Calu3 (cell line): ENCODE data around the gene NIPBL. TPM values are rescaled to one million over a fixed set of nuclear protein-coding genes. Genes with fewer than 3 reads are reported as not detected.

Experiments
- BruUV-seq: library from RNA; stranded (reverse); fragments of 400-500 nt; replicated peaks from 2 replicates; lab custom pipeline; 2021; lab: Mats Ljungman, UMichigan
- CTCF ChIA-PET: fragments of 300-600 bp; sonication (Branson Sonifier 250); formaldehyde crosslinking; loops from one replicate; lab custom pipeline; 2022; ENCODE audit warnings: antibody characterized with exemption; lab: Charles Lee
- DNase-seq: peaks from one replicate; pipeline ENCODE4 v3.0.0; 2022
- H3K27ac Mint-ChIP-seq: one replicate; pipeline ENCODE4 v1.8.0; 2022; ENCODE audit warnings: mixed read lengths; ENCODE audit not compliant: unreplicated experiment
- H3K27me3 Mint-ChIP-seq: one replicate; pipeline ENCODE4 v1.8.0; 2022; ENCODE audit warnings: mixed read lengths; ENCODE audit not compliant: unreplicated experiment
- H3K36me3 Mint-ChIP-seq: one replicate; pipeline ENCODE4 v1.8.0; 2022; ENCODE audit warnings: mild to moderate bottlenecking, moderate library complexity, mixed read lengths; ENCODE audit not compliant: insufficient read depth, unreplicated experiment
- H3K4me1 Mint-ChIP-seq: one replicate; pipeline ENCODE4 v1.8.0; 2022; ENCODE audit warnings: mild to moderate bottlenecking, low read depth, mixed read lengths; ENCODE audit not compliant: unreplicated experiment
- H3K4me3 Mint-ChIP-seq: one replicate; pipeline ENCODE4 v1.8.0; 2022; ENCODE audit warnings: mild to moderate bottlenecking, low read depth, moderate library complexity, mixed read lengths; ENCODE audit not compliant: unreplicated experiment
- H3K9me3 Mint-ChIP-seq: one replicate; pipeline ENCODE4 v1.8.0; 2022; ENCODE audit warnings: low read depth, mixed read lengths; ENCODE audit not compliant: unreplicated experiment
- CTCF ChIP-seq: fragments of 200-600 bp; IDR thresholded peaks from one replicate; pipeline ENCODE4 v1.8.0; 2022; ENCODE audit warnings: antibody characterized with exemption; ENCODE audit not compliant: unreplicated experiment
- intact Hi-C: fragments of 100-400 bp; cut with micrococcal nuclease; formaldehyde crosslinking; loops from one replicate; pipeline ENCODE4 v1.10.0; 2022; ENCODE audit not compliant: unreplicated experiment
- total RNA-seq: library from RNA; stranded (reverse); gene quantifications from 2 replicates; pipeline ENCODE4 v1.2.3, GENCODE V29; 2022

Gene NIPBL
- total RNA-seq, 1 experiment from 2014 or later = 53.2 TPM

- Mint-ChIP-seq H3K36me3 (no peaks in the 10 kb centered on the region), H3K27ac (no peak overlapping the region), H3K4me1 (no peaks in the 10 kb centered on the region), H3K4me3 (no peak overlapping the region), H3K27me3 (no peaks in the 10 kb centered on the region), H3K9me3 (no peaks in the 10 kb centered on the region)
- BruUV-seq = no TSS peak
- CTCF ChIA-PET = interaction anchor here (0.7 kb wide), 1 partner anchor 13 kb away, joined by 3 read pairs; no protein-coding TSS in a partner anchor
- no peak for TF ChIP-seq CTCF
- intact Hi-C loops = no loop called here
- no peak for DNase-seq
Measured at GRCh38 chr5:37109338-37109737, 232.8 kb downstream of the NIPBL start.

- Mint-ChIP-seq H3K27ac (no peak overlapping the region), H3K4me1 (no peaks in the 10 kb centered on the region), H3K9me3 (no peaks in the 10 kb centered on the region), H3K27me3 (no peaks in the 10 kb centered on the region), H3K36me3 (no peaks in the 10 kb centered on the region), H3K4me3 (no peak overlapping the region)
- no peak for DNase-seq
- BruUV-seq = no TSS peak
- TF ChIP-seq CTCF = no peak
- CTCF ChIA-PET = no interaction called here
- intact Hi-C loops = no loop called here
Measured at GRCh38 chr5:37110135-37110534, 233.6 kb downstream of the NIPBL start.

GRCh38 chr5:37111426-37112382 is 235.1 kb downstream of the NIPBL start:
- DNase-seq = no peak
- CTCF ChIA-PET = no interaction called here
- TF ChIP-seq CTCF = no peak
- Mint-ChIP-seq H3K27me3 (no peaks in the 10 kb centered on the region), H3K9me3 (no peaks in the 10 kb centered on the region), H3K4me3 (no peak overlapping the region), H3K27ac (no peak overlapping the region), H3K36me3 (no peaks in the 10 kb centered on the region), H3K4me1 (no peaks in the 10 kb centered on the region)
- BruUV-seq = no TSS peak
- intact Hi-C loops = no loop called here

- intact Hi-C loops = no loop called here
- no peak for DNase-seq
- Mint-ChIP-seq H3K4me3 (no peak overlapping the region), H3K4me1 (no peaks in the 10 kb centered on the region), H3K27ac (no peak overlapping the region), H3K9me3 (no peaks in the 10 kb centered on the region), H3K36me3 (no peaks in the 10 kb centered on the region), H3K27me3 (no peaks in the 10 kb centered on the region)
- BruUV-seq = no TSS peak
- CTCF ChIA-PET = interaction anchor here (0.6 kb wide), 1 partner anchor 11 kb away, joined by 4 read pairs; no protein-coding TSS in a partner anchor
- no peak for TF ChIP-seq CTCF
Measured at GRCh38 chr5:37112383-37112991, 235.9 kb downstream of the NIPBL start.
